Left lung (tissue), 14 donors: ENCODE results near the gene LURAP1L. TPM values are rescaled to one million over a fixed set of nuclear protein-coding genes. Genes with fewer than 3 reads are reported as not detected.

ENCODE experiments used
- ATAC-seq: fragments of 200-7000 bp; cut with Tn5 transposase; one replicate; pipeline ENCODE4 v1.9.1; 2020; ENCODE audit warnings: moderate library complexity
- DNase-seq, 4 donors: peaks; one replicate each; pipeline ENCODE4 v3.0.0-alpha.2; 2013 to 2020
- H3K27ac ChIP-seq, 2 donors: fragments of 200-600 bp; sonication (generic) in 1 of 2; one replicate each; pipeline versions ENCODE4 v1.5.0 to v1.8.0; 2020 to 2021
- H3K27me3 ChIP-seq, 2 donors: fragments of 200-600 bp; sonication (generic) in 1 of 2; one replicate each; pipeline versions ENCODE4 v1.5.0 to v1.8.0; 2020 to 2021
- H3K36me3 ChIP-seq, 2 donors: fragments of 200-600 bp; sonication (generic) in 1 of 2; one replicate each; pipeline versions ENCODE4 v1.5.0 to v1.8.0; 2020 to 2021
- H3K4me1 ChIP-seq, 2 donors: fragments of 200-600 bp; one replicate each; pipeline ENCODE4 v1.8.0; 2021
- H3K4me3 ChIP-seq, 2 donors: fragments of 200-600 bp; sonication (generic) in 1 of 2; one replicate each; pipeline versions ENCODE4 v1.5.0 to v1.8.0; 2020 to 2021; ENCODE audit warnings: mild to moderate bottlenecking in 1 of 2
- H3K9me3 ChIP-seq, 2 donors: fragments of 200-600 bp; sonication (generic) in 1 of 2; one replicate each; pipeline versions ENCODE4 v1.5.0 to v1.8.0; 2020 to 2021
- intact Hi-C, 2 donors: fragments of 100-400 bp; cut with DNase I; formaldehyde crosslinking; loops; one replicate each; pipeline versions ENCODE4 v1.11.2 to v1.14.2; 2022
- long read RNA-seq, 12 donors: library from polyadenylated mRNA in 2 of 12; unstranded in 2 of 12; transcript quantifications; one replicate each; pipeline ENCODE4 v2.0.0 and lab custom pipeline, GENCODE V29; 2019 to 2026
- polyA plus RNA-seq, 6 donors: library from polyadenylated mRNA; unstranded; fragments of 120-200 nt; gene quantifications; one replicate each; pipeline ENCODE4 v1.2.1, GENCODE V29; 2013; ENCODE audit not compliant: insufficient read length in 6 of 6
- total RNA-seq, 2 donors: library from RNA; stranded (reverse); fragmentation: NEBNext Ultra II Directional; extraction: Animal tissue kit (Norgen Biotek cat#: 25700); gene quantifications; one replicate each; pipeline ENCODE4 v1.2.1, GENCODE V29; 2021
- TF ChIP-seq, protein P1 (sequence below), 2 donors: fragments of 200-600 bp; sonication (generic) in 1 of 2; IDR thresholded peaks; one replicate each; pipeline versions ENCODE4 v1.5.0 to v1.8.0; 2021; ENCODE audit warnings: antibody characterized with exemption in 2 of 2
- donor health status: DM: no; HTN: yes; CAD: no.
- donor health status: DM: no; HTN: no; CAD: no.

The LURAP1L gene, protein sequence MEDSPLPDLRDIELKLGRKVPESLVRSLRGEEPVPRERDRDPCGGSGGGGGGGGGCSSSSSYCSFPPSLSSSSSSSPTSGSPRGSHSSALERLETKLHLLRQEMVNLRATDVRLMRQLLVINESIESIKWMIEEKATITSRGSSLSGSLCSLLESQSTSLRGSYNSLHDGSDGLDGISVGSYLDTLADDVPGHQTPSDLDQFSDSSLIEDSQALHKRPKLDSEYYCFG
- total RNA-seq (10 to 100 TPM; 37.7 to 37.8 TPM), polyA plus RNA-seq (10 to 100 TPM; 55.3 to 83.9 (median 65.4) TPM)
- long read RNA-seq, donor 1, transcript LURAP1L-201 (2 exons, 1,753 nt), result major isoform, 53 of 64 reads
- long read RNA-seq, donor 1, partial matches to known transcripts, result 10 of 64 reads
- long read RNA-seq, donor 1, other reads (novel, unspliced or antisense), result 0 of 64 reads
- long read RNA-seq, donor 2, transcript LURAP1L-201 (2 exons, 1,753 nt), result major isoform, 40 of 47 reads
- long read RNA-seq, donor 2, partial matches to known transcripts, result 7 of 47 reads
- long read RNA-seq, donor 2, other reads (novel, unspliced or antisense), result 0 of 47 reads
- long read RNA-seq, donor 3, transcript LURAP1L-201 (2 exons, 1,753 nt), result major isoform, 33 of 33 reads
- long read RNA-seq, donor 3, partial matches to known transcripts, result 0 of 33 reads
- long read RNA-seq, donor 3, other reads (novel, unspliced or antisense), result 0 of 33 reads
- long read RNA-seq, donor 4, transcript LURAP1L-201 (2 exons, 1,753 nt), result major isoform, 25 of 34 reads
- long read RNA-seq, donor 4, partial matches to known transcripts, result 4 of 34 reads
- long read RNA-seq, donor 4, other reads (novel, unspliced or antisense), result 2 of 34 reads
- long read RNA-seq, donor 5, transcript LURAP1L-201 (2 exons, 1,753 nt), result major isoform, 52 of 52 reads
- long read RNA-seq, donor 5, partial matches to known transcripts, result 0 of 52 reads
- long read RNA-seq, donor 5, other reads (novel, unspliced or antisense), result 0 of 52 reads
- long read RNA-seq, donor 6, transcript LURAP1L-201 (2 exons, 1,753 nt), result major isoform, 35 of 36 reads
- long read RNA-seq, donor 6, partial matches to known transcripts, result 0 of 36 reads
- long read RNA-seq, donor 6, other reads (novel, unspliced or antisense), result 0 of 36 reads
- long read RNA-seq, donor 7, transcript LURAP1L-201 (2 exons, 1,753 nt), result major isoform, 55 of 55 reads
- long read RNA-seq, donor 7, partial matches to known transcripts, result 0 of 55 reads
- long read RNA-seq, donor 7, other reads (novel, unspliced or antisense), result 0 of 55 reads
- long read RNA-seq, donor 8, transcript LURAP1L-201 (2 exons, 1,753 nt), result major isoform, 44 of 44 reads
- long read RNA-seq, donor 8, partial matches to known transcripts, result 0 of 44 reads
- long read RNA-seq, donor 8, other reads (novel, unspliced or antisense), result 0 of 44 reads
- long read RNA-seq, donor 9, result 0 reads
- long read RNA-seq, donor 10, transcript LURAP1L-201 (2 exons, 1,753 nt), result major isoform, 15 of 16 reads
- long read RNA-seq, donor 10, partial matches to known transcripts, result 0 of 16 reads
- long read RNA-seq, donor 10, other reads (novel, unspliced or antisense), result 1 of 16 reads
- long read RNA-seq, donor 11, transcript LURAP1L-201 (2 exons, 1,753 nt), result major isoform, 11 of 11 reads
- long read RNA-seq, donor 11, partial matches to known transcripts, result 0 of 11 reads
- long read RNA-seq, donor 11, other reads (novel, unspliced or antisense), result 0 of 11 reads
- long read RNA-seq, donor 12, transcript LURAP1L-201 (2 exons, 1,753 nt), result major isoform, 42 of 43 reads
- long read RNA-seq, donor 12, partial matches to known transcripts, result 0 of 43 reads
- long read RNA-seq, donor 12, other reads (novel, unspliced or antisense), result 0 of 43 reads

DNA sequence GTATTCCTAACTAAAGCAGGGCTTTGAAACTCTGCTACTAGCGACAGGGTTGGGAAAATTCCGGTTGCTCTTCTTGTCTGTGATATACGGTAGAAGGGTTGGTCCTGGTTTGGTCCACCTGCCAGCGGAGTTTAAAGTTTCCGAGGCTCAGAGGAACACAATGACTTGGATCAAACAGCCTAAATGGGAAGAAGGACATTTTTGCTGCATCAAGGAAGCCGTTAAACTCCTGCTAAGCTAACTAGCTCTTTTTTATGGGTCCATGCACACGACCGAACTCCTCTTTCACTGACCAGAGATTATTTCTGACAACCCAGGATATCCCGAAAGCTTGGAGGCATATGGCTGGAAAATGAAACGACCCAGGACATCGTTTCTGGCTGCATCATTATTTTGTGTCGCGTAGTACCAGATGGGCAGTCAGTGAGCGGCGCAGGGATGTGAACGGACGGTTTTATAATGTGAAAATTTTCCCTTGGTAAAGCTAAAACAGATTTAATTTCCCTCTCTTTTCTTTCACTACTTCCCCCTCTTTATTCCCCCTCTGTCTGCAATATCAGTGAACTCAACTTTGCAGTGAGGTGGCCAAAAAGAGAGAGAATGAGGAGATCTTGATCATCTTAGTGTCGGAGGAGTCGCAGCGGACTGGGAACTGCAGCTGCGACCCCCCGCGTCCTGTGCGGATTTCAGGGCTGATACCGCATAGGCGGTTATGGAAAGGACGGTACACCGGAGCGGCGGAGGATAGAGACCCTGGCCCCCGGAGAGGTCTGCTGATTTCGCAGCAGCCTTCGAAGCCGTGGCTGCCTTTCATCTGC, at the start of gene LURAP1L:
LURAP1L (plus strand) TSS at position 160 of the 818 bp plus-strand sequence. CDS start 696 bp downstream, outside the sequence.
- ATAC-seq, result peak; percentile 73
- H3K27me3 ChIP-seq, result peaks cover 4 to 36% of the 10 kb centered on the region in 2 donors
- TF ChIP-seq, protein P1, sequence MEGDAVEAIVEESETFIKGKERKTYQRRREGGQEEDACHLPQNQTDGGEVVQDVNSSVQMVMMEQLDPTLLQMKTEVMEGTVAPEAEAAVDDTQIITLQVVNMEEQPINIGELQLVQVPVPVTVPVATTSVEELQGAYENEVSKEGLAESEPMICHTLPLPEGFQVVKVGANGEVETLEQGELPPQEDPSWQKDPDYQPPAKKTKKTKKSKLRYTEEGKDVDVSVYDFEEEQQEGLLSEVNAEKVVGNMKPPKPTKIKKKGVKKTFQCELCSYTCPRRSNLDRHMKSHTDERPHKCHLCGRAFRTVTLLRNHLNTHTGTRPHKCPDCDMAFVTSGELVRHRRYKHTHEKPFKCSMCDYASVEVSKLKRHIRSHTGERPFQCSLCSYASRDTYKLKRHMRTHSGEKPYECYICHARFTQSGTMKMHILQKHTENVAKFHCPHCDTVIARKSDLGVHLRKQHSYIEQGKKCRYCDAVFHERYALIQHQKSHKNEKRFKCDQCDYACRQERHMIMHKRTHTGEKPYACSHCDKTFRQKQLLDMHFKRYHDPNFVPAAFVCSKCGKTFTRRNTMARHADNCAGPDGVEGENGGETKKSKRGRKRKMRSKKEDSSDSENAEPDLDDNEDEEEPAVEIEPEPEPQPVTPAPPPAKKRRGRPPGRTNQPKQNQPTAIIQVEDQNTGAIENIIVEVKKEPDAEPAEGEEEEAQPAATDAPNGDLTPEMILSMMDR (IDR thresholded peaks at IDR 0.05), result no peak
- H3K36me3 ChIP-seq, result no peaks in the 10 kb centered on the region
- no peaks in the 10 kb centered on the region for H3K9me3 ChIP-seq
- peak within 1 kb of the TSS; percentile 54 to 57 for H3K4me3 ChIP-seq
- peak within 1 kb of the TSS; percentile 64 to 95 for H3K27ac ChIP-seq
- intact Hi-C loops, result no loop called here
- DNase-seq, result peak; percentile 53 to 86 (median 69)
- H3K4me1 ChIP-seq, result no peaks in the 10 kb centered on the region

DNA sequence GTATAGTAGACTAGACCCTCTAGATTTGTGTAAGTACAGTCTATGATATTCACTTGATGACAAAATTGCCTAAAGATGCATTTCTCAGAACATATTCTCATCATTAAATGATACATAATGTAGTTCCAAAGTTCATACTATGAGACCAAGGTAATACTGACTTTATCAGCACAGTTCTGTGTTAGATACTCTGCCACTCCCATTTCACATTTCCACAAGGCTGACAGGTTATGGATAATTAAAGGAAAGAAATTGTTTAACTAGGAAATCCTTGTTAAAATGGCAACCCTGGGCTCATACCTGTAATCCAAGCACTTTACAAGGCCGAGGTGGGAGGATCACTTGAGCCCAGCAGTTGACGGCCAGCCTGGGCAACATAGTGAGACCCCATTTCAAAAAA, 48.0 kb upstream of the LURAP1L start:
- H3K36me3 ChIP-seq, result no peaks in the 10 kb centered on the region
- intact Hi-C loops, result loop anchor here in 1 of 2 donors (10.0 kb wide), 1 partner anchor 158 kb away; no protein-coding TSS in a partner anchor
- H3K4me3 ChIP-seq, result no peak overlapping the region
- H3K9me3 ChIP-seq, result no peaks in the 10 kb centered on the region
- no peak overlapping the region for H3K27ac ChIP-seq
- TF ChIP-seq, protein P1 (IDR thresholded peaks at IDR 0.05), result no peak
- no peaks in the 10 kb centered on the region for H3K27me3 ChIP-seq
- no peak for DNase-seq
- no peak for ATAC-seq
- H3K4me1 ChIP-seq, result no peaks in the 10 kb centered on the region

DNA sequence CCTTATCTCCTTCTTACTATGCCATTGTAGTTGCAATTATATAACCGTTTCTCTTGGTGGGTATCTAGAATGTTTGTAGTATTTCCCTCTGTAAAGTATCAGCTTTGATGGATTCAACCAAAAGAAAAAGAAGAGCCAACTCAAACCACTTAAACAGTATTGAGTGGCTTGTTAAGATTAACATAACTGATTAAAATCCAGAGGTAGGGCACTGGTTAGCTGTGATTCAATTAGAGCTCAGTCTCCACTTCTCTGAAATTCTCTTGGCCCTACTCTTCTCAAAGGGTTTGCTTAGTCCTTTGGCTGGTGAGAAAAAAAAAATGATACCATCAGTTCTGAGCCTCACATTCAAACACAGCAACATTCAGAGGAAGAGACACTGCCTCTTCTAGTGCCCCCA, 44.6 kb upstream of the LURAP1L start:
- Histone ChIP-seq H3K27ac (peak overlapping the region in 1 of 2 donors; percentile 39), H3K9me3 (peaks cover 0 to 7% of the 10 kb centered on the region in 2 donors), H3K4me1 (no peaks in the 10 kb centered on the region), H3K36me3 (no peaks in the 10 kb centered on the region), H3K27me3 (no peaks in the 10 kb centered on the region), H3K4me3 (no peak overlapping the region)
- intact Hi-C loops, result no loop called here
- TF ChIP-seq, protein P1 (IDR thresholded peaks at IDR 0.05), result no peak
- DNase-seq, result no peak
- ATAC-seq, result no peak

DNA sequence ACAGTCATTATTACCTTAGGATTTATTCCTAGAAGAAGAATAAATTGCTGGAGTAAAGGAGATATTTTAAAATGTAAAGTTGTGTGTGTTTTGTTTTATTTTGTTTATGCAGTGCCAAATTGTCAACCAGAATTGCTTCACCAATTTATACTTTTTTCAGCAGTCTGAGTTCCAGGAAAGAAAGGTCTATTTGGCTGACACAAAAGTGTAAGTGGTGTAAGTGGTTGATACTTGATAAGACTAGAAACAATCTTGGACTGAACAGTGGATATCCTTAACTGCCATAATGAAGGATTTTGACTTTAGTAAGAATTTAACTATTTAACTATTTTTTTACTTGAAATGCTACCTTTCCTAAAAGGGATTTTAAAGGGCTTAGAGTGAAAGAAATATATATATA, 43.9 kb upstream of the LURAP1L start:
- no peaks in the 10 kb centered on the region for H3K27me3 ChIP-seq
- TF ChIP-seq, protein P1 (IDR thresholded peaks at IDR 0.05), result no peak
- intact Hi-C loops, result no loop called here
- ATAC-seq, result peak; percentile 53
- H3K4me3 ChIP-seq, result no peak overlapping the region
- H3K27ac ChIP-seq, result peak overlapping the region in 1 of 2 donors; percentile 39
- no peaks in the 10 kb centered on the region for H3K36me3 ChIP-seq
- DNase-seq, result peak in 2 of 4 donors; percentile 51 to 65
- no peaks in the 10 kb centered on the region for H3K4me1 ChIP-seq
- H3K9me3 ChIP-seq, result peaks cover 0 to 7% of the 10 kb centered on the region in 2 donors
